HG03097 (cell line): ENCODE data around the gene CFAP20.
"Not testable (repeated sequence)": the region's sequence is repeated elsewhere in the genome, so short reads cannot be mapped to it uniquely, and the experiment has no call there.

Source experiments
- ATAC-seq: cut with Tn5 transposase; IDR thresholded peaks from one replicate; pipeline ENCODE4 v1.9.1; 2021; ENCODE audit not compliant: unreplicated experiment, low FRiP score

The CFAP20 gene

DNA sequence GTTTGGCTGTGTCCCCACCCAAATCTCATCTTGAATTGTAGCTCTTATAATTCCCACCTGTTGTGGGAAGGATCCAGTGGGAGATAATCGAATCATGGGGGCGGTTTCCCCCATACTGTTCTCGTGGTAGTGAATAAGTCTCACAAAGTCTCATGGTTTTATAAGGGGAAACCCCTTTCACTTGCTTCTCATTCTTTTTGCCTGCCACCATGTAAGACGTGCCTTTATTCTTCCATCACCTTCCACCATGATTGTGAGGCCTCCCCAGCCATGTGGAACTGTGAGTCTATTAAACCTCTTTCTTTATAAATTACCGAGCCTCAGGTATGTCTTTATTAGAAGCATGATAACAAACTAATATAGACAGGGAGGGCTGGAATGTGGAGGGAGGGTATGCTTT lies 57.0 kb downstream of the CFAP20 start:
- not testable (repeated sequence) for ATAC-seq

DNA sequence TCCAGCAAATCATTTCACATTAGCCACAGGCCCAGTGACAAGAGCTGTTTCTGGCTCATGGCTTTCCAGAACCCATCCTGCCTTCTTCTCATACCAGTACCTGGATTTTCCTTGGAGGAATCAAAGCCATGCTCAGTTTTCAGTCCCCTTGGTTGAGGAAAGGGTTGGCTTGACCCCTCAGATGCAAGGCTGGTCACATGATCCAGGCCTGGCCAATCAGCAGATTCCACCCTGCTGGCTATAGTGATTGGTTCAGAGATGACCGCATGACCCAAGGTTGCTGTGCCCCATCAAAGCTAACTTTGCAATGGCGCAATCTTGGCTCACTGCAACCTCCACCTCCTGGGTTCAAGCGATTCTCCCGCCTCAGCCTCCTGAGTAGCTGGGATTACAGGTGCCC lies 58.6 kb downstream of the CFAP20 start:
- ATAC-seq = no peak
